Embryonic facial prominence (tissue), 1 donor: ENCODE results near the gene KCNK13.
"Not testable (repeated sequence)": the region's sequence is repeated elsewhere in the genome, so short reads cannot be mapped to it uniquely, and the experiment has no call there.

ENCODE experiments used
- DNase-seq: peaks from one replicate; pipeline ENCODE4 v3.0.0-alpha.2; 2016; ENCODE audit errors: extremely low spot score

The KCNK13 gene

DNA sequence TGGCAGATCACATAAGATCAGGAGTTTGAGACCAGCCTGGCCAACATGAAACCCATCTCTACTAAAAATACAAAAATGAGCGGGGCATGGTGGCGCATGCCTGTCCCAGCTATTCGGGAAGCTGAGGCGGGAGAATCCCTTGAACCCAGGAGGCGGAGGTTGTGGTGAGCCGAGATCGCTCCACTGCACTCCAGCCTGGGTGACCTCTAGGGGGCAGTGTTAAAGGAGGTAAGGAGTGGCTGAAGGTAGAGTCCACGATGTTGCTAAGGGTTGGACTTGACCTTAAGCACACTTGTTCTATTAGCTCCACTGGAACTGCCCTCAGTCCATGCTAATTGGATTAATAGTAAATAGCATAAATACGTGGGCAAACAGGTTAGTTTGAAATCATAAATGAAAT lies 132.1 kb downstream of the KCNK13 start:
- no peak for DNase-seq

DNA sequence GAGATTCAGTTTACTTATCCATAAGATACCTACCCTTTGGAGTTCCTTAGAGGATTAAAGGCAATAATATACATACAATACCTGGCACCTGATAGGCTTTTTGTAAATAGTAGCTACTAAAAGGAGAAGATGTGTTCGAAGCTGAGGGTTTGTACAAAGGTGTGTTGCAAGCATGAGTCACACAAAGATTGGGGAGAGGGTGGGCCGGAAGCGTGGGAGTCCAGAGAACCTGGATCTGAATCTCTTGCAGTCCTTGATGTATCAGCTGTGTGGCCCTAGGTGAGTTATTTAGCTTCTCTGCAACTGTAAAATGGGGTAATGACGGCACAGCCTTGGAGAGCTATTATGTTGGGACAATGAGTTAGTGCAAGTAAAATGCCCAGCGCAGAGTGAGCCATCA lies 132.9 kb downstream of the KCNK13 start:
- no peak for DNase-seq

GRCh38 chr14:90198541-90199060 lies 136.8 kb downstream of the KCNK13 start:
- DNase-seq, result no peak

GRCh38 chr14:90200546-90200945 lies 138.8 kb downstream of the KCNK13 start:
- DNase-seq, result not testable (repeated sequence)

DNA sequence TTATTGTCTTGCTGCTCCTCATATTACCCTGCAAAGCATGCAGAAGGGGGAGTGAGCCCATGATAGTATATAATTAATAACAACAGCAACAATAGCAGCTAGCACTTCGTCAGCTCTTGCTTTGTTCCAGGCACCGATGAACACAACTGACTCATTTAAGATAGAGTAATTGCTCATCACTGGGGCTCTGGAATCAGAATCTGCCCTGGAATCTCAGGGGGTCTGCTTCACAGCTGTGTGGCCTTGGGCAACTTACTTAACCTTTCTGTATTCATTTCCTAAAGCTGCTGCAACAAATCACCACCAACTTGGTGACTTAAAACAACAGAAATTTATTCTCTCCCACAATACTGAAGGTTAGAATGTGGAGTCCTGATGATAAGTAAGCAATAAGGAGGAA lies 139.6 kb downstream of the KCNK13 start:
- DNase-seq, result no peak

DNA sequence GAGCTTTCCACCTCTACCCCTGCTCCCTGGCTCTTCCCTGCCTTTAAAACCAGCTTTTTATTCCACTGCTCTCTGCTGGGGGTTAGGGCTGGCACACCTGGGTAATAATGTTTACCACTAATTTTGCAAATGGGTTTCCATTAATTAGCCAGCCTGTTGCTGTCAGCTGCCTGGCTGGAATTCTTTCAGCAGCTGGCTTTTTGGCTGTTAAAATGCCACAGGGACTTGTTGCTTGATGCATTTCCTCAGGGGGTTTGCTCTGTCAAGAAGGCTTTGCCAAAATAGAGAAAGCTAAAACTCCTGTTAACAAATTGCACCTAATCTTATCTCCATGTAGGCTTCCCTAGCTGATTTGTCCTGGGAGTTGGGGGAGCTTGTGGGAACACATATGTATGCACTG lies 142.7 kb downstream of the KCNK13 start:
- DNase-seq, result no peak

DNA sequence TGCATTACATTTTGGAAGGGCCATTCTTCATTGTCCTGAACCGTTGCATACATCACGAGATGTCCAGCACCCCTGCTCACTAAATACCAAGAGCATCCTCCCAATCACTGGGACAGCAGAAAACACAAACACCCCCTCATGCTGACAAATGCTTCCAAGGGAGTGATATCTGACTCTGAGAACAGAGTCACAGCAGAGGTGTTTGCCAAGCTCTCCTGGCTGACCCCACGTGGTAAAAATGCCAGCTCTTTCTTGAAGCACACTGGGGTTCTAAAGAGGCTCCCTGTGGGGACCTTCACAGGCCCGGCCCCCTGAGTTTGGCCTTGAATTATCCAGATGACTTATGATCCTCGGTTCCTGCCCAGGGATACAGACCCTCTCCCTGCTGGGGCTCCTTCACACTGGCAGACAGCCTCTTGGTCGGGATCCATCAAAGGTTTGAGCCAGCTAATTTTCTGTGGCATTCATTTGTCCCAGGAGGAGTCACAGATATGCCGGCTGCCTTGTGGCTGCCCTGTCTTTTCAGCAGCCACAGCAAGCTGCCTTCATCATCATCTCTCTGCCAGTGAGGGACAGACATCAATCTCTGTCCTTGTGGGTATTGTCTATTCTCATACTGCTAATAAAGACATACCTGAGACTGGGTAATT lies 151.4 kb downstream of the KCNK13 start:
- DNase-seq, result no peak

GRCh38 chr14:90228478-90228877 lies 166.7 kb downstream of the KCNK13 start:
- DNase-seq, result no peak

DNA sequence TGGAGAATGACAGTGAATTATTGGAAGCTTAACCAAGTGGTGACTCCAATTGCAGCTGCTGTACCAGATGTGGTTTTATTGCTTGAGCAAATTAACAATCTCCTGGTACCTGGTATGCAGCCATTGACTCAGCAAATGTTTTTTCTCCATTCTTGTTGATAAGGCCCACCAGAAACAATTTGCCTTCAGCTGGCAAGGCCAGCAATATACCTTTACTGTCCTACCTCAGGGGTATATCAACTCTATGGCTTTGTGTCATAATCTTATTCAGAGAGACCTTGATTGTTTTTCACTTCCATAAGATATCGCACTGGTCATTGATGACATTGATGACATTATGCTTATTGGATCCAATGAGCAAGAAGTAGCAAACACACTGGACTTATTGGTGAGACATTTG lies 168.1 kb downstream of the KCNK13 start:
- DNase-seq, result not testable (repeated sequence)
